Type B pancreatic cell (in vitro differentiated cells): ENCODE measurements around the gene RFPL2. TPM values are rescaled to one million over a fixed set of nuclear protein-coding genes. Genes with fewer than 3 reads are reported as not detected.

ENCODE experiments used
- DNase-seq: peaks from one replicate; pipeline ENCODE4 v3.0.0; 2021; ENCODE audit warnings: mixed read lengths; ENCODE audit not compliant: unreplicated experiment; ENCODE audit errors: extremely low spot score
- H3K27ac Mint-ChIP-seq: 2 replicates; pipeline ENCODE4 v1.8.0; 2021; ENCODE audit warnings: mild to moderate bottlenecking, mixed read lengths
- H3K27me3 Mint-ChIP-seq: 2 replicates; pipeline ENCODE4 v1.8.0; 2021; ENCODE audit warnings: mixed read lengths
- H3K36me3 Mint-ChIP-seq: 2 replicates; pipeline ENCODE4 v1.8.0; 2021; ENCODE audit warnings: mixed read lengths
- H3K4me1 Mint-ChIP-seq: one replicate; pipeline ENCODE4 v1.8.0; 2021; ENCODE audit warnings: mixed read lengths; ENCODE audit not compliant: unreplicated experiment
- H3K4me3 Mint-ChIP-seq: 2 replicates; pipeline ENCODE4 v1.8.0; 2021; ENCODE audit warnings: mild to moderate bottlenecking, mixed read lengths
- H3K9me3 Mint-ChIP-seq: 2 replicates; pipeline ENCODE4 v1.8.0; 2021; ENCODE audit warnings: mixed read lengths
- total RNA-seq: library from RNA; stranded (reverse); gene quantifications from 2 replicates; pipeline ENCODE4 v1.2.1, GENCODE V29; 2021; ENCODE audit warnings: low replicate concordance
- TF ChIP-seq, protein P1 (sequence below): fragments of 200-600 bp; sonication (generic); conservative IDR thresholded peaks from 2 replicates; pipeline ENCODE4 v1.5.0; 2021; ENCODE audit warnings: antibody characterized with exemption, mild to moderate bottlenecking

The RFPL2 gene
- total RNA-seq, 1 donor from 2014 or later, result 0.43 TPM

DNA sequence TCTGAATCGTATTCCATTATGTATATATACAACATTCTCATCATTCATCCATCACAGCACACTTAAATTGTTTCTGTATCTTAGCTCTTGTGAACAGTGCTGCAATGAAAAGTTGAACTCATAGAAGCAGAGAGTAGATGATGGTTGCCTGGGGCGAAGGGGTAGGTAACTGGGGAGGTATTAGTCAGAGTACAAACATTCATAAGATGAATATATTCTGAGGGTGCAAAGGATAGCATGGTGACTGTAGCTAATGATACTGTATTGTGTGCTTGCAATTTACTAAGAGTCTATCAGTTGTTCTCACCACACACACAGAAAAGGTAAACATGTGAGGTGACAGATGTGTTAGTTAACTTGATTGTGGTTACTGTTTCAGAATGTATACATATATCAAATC is 12.6 kb upstream of the RFPL2 start:
- Mint-ChIP-seq H3K4me1 (no peaks in the 10 kb centered on the region), H3K36me3 (peaks cover 4% of the 10 kb centered on the region), H3K9me3 (no peaks in the 10 kb centered on the region), H3K4me3 (no peak overlapping the region), H3K27me3 (peaks cover 4% of the 10 kb centered on the region), H3K27ac (peak overlapping the region; percentile 13)
- no peak for DNase-seq
- TF ChIP-seq, protein P1, sequence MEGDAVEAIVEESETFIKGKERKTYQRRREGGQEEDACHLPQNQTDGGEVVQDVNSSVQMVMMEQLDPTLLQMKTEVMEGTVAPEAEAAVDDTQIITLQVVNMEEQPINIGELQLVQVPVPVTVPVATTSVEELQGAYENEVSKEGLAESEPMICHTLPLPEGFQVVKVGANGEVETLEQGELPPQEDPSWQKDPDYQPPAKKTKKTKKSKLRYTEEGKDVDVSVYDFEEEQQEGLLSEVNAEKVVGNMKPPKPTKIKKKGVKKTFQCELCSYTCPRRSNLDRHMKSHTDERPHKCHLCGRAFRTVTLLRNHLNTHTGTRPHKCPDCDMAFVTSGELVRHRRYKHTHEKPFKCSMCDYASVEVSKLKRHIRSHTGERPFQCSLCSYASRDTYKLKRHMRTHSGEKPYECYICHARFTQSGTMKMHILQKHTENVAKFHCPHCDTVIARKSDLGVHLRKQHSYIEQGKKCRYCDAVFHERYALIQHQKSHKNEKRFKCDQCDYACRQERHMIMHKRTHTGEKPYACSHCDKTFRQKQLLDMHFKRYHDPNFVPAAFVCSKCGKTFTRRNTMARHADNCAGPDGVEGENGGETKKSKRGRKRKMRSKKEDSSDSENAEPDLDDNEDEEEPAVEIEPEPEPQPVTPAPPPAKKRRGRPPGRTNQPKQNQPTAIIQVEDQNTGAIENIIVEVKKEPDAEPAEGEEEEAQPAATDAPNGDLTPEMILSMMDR, result no peak

- peaks cover 4% of the 10 kb centered on the region for H3K27me3 Mint-ChIP-seq
- no peak overlapping the region for H3K27ac Mint-ChIP-seq
- no peaks in the 10 kb centered on the region for H3K9me3 Mint-ChIP-seq
- DNase-seq, result no peak
- no peaks in the 10 kb centered on the region for H3K4me1 Mint-ChIP-seq
- no peak overlapping the region for H3K4me3 Mint-ChIP-seq
- H3K36me3 Mint-ChIP-seq, result peaks cover 4% of the 10 kb centered on the region
- TF ChIP-seq, protein P1, result no peak
These were observed 12.0 kb upstream of the RFPL2 start for GRCh38 chr22:32216911-32217310.

DNA sequence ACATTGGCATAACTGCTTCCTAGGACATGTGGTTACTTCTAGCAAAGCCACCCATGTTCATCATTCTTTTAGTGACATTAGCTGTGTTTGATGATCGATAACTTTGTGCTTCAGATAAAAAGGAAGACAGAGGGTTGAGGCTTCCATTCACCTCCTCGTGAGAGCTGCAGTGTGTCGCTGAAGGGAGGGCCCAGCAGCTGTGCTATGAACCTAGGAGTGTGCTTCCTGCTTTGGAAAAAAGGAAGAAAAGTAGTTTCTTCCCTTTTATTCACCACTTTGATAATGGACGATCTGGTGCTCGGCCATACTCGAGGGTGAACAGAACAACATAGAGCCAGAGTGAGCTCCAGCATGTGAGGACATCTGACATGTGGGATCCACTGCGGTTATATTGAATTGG is 6.1 kb upstream of the RFPL2 start:
- Mint-ChIP-seq H3K9me3 (no peaks in the 10 kb centered on the region), H3K27me3 (peaks cover 8% of the 10 kb centered on the region), H3K4me3 (no peak overlapping the region), H3K36me3 (no peaks in the 10 kb centered on the region), H3K27ac (no peak overlapping the region), H3K4me1 (no peaks in the 10 kb centered on the region)
- TF ChIP-seq, protein P1, result no peak
- DNase-seq, result no peak

GRCh38 chr22:32208681-32209080 is 3.8 kb upstream of the RFPL2 start:
- Mint-ChIP-seq H3K9me3 (no peaks in the 10 kb centered on the region), H3K4me1 (peaks cover 13% of the 10 kb centered on the region), H3K36me3 (no peaks in the 10 kb centered on the region), H3K27me3 (peaks cover 23% of the 10 kb centered on the region), H3K27ac (no peak overlapping the region), H3K4me3 (no peak overlapping the region)
- TF ChIP-seq, protein P1, result no peak
- DNase-seq, result no peak

- TF ChIP-seq, protein P1, result no peak
- no peaks in the 10 kb centered on the region for H3K9me3 Mint-ChIP-seq
- no peak for DNase-seq
- no peak overlapping the region for H3K27ac Mint-ChIP-seq
- H3K4me1 Mint-ChIP-seq, result peaks cover 13% of the 10 kb centered on the region
- H3K36me3 Mint-ChIP-seq, result no peaks in the 10 kb centered on the region
- no peak overlapping the region for H3K4me3 Mint-ChIP-seq
- peaks cover 30% of the 10 kb centered on the region for H3K27me3 Mint-ChIP-seq
These were observed 3.2 kb upstream of the RFPL2 start for GRCh38 chr22:32207971-32208480.
